NT2/D1 (cell line): ENCODE results near the gene ITPR2.

Experiments used
- DNase-seq: peaks from one replicate; pipeline ENCODE4 v3.0.0-alpha.2; 2011; ENCODE audit warnings: low read depth, low spot score
- H3K27me3 ChIP-seq: 2 replicates; pipeline ENCODE4 v1.6.0; 2011; ENCODE audit warnings: mild to moderate bottlenecking; ENCODE audit not compliant: insufficient read length, insufficient read depth
- H3K36me3 ChIP-seq: 2 replicates; pipeline ENCODE4 v1.6.1; 2011; ENCODE audit warnings: mild to moderate bottlenecking, low read length, mixed read lengths; ENCODE audit not compliant: insufficient read depth, insufficient read length
- H3K4me1 ChIP-seq: 2 replicates; pipeline ENCODE4 v1.5.1; 2011; ENCODE audit not compliant: insufficient read depth, insufficient read length
- H3K4me3 ChIP-seq: 2 replicates; pipeline ENCODE4 v1.5.1; 2011; ENCODE audit warnings: low read depth; ENCODE audit not compliant: insufficient read length
- H3K9ac ChIP-seq: 2 replicates; pipeline ENCODE4 v1.6.0; 2011; ENCODE audit warnings: low read depth; ENCODE audit not compliant: insufficient read length
- H3K9me3 ChIP-seq: 2 replicates; pipeline ENCODE4 v1.5.1; 2011; ENCODE audit warnings: mild to moderate bottlenecking, low read length; ENCODE audit not compliant: insufficient read depth
- SUZ12 ChIP-seq: IDR thresholded peaks from 2 replicates; pipeline ENCODE4 v1.6.1; 2011; ENCODE audit not compliant: insufficient read length, insufficient read depth; ENCODE audit errors: extremely low read depth
- YY1 ChIP-seq: IDR thresholded peaks from 2 replicates; pipeline ENCODE4 v1.6.1; 2011; ENCODE audit not compliant: insufficient read length, insufficient read depth
- ZNF274 ChIP-seq: IDR thresholded peaks from 2 replicates; pipeline ENCODE4 v1.6.1; 2011; ENCODE audit warnings: mild to moderate bottlenecking, low read depth, low read length

ITPR2 gene

DNA sequence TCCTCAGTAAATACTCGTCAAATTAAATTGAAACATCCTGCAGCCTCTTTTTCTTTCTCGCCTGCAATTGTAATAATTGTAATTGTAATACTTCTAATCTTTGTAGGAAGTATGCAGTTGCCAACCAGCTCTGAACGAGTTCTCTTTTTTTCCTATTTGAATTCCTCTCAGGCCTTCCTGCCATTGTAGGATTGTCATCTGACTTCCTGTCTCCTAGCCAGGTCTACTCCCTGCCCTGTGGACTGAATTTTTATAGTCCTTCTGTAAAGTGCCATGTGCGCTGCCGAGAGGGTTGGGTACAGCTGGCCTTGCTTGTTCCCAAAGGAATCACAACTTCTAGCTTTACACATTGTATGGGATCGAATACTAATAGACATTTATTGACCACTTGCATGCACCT lies 454.3 kb downstream of the ITPR2 start:
- Histone ChIP-seq H3K27me3 (no peaks in the 10 kb centered on the region), H3K9ac (no peak overlapping the region), H3K9me3 (no peaks in the 10 kb centered on the region), H3K4me3 (no peak overlapping the region), H3K4me1 (no peaks in the 10 kb centered on the region), H3K36me3 (no peaks in the 10 kb centered on the region)
- TF ChIP-seq YY1 (no peak), SUZ12 (no peak)
- DNase-seq: no peak

- no peaks in the 10 kb centered on the region for H3K27me3 ChIP-seq
- H3K4me1 ChIP-seq: no peaks in the 10 kb centered on the region
- no peak overlapping the region for H3K9ac ChIP-seq
- TF ChIP-seq YY1 (no peak), ZNF274 (no peak), SUZ12 (no peak)
- DNase-seq: no peak
- no peaks in the 10 kb centered on the region for H3K9me3 ChIP-seq
- no peaks in the 10 kb centered on the region for H3K36me3 ChIP-seq
- H3K4me3 ChIP-seq: no peak overlapping the region
These were observed 457.9 kb downstream of the ITPR2 start for GRCh38 chr12:26374934-26375680.

GRCh38 chr12:26373606-26374495 lies 459.1 kb downstream of the ITPR2 start:
- TF ChIP-seq ZNF274 (no peak), YY1 (no peak), SUZ12 (no peak)
- H3K4me3 ChIP-seq: no peak overlapping the region
- no peaks in the 10 kb centered on the region for H3K27me3 ChIP-seq
- H3K4me1 ChIP-seq: no peaks in the 10 kb centered on the region
- no peaks in the 10 kb centered on the region for H3K9me3 ChIP-seq
- no peak for DNase-seq
- H3K36me3 ChIP-seq: no peaks in the 10 kb centered on the region
- H3K9ac ChIP-seq: no peak overlapping the region

- Histone ChIP-seq H3K9me3 (no peaks in the 10 kb centered on the region), H3K4me3 (no peak overlapping the region), H3K27me3 (no peaks in the 10 kb centered on the region), H3K4me1 (no peaks in the 10 kb centered on the region), H3K36me3 (no peaks in the 10 kb centered on the region), H3K9ac (no peak overlapping the region)
- no peak for TF ChIP-seq ZNF274
- no peak for TF ChIP-seq YY1
- TF ChIP-seq SUZ12: no peak
- DNase-seq: no peak
These were observed 460.1 kb downstream of the ITPR2 start for GRCh38 chr12:26372866-26373265.

DNA sequence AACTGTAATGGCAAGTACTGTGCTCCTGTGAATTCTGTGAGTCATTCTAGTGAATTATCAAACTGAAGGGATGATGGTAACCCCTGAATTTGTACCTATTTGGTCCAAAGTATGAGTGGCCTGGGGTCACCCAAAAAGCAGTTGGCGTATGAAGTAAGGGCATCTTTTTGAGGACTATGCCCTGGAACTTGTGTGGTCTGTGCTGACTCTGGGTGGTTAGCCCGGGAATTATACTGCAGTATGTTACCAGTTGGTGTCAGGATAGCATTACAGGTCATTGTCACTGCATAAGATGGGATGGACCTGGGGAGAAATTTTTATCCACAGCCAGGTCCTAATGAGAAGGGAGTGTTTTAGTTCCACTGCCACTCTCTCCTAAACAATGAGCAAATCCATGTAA lies 462.9 kb downstream of the ITPR2 start:
- TF ChIP-seq SUZ12 (no peak), ZNF274 (no peak), YY1 (no peak)
- no peaks in the 10 kb centered on the region for H3K9me3 ChIP-seq
- H3K4me1 ChIP-seq: no peaks in the 10 kb centered on the region
- H3K27me3 ChIP-seq: no peaks in the 10 kb centered on the region
- H3K36me3 ChIP-seq: no peaks in the 10 kb centered on the region
- no peak overlapping the region for H3K9ac ChIP-seq
- H3K4me3 ChIP-seq: no peak overlapping the region
- no peak for DNase-seq

- TF ChIP-seq ZNF274: no peak
- TF ChIP-seq SUZ12: no peak
- no peak for TF ChIP-seq YY1
- no peak overlapping the region for H3K9ac ChIP-seq
- no peak overlapping the region for H3K4me3 ChIP-seq
- no peaks in the 10 kb centered on the region for H3K27me3 ChIP-seq
- H3K9me3 ChIP-seq: no peaks in the 10 kb centered on the region
- DNase-seq: no peak
- H3K4me1 ChIP-seq: no peaks in the 10 kb centered on the region
- H3K36me3 ChIP-seq: no peaks in the 10 kb centered on the region
These were observed 463.4 kb downstream of the ITPR2 start for GRCh38 chr12:26369588-26369987.
